Activated CD4-positive, alpha-beta T cell treated with anti-CD3 and anti-CD28 coated beads for 4 hours (primary cell): ENCODE results near the gene MUSTN1.

Source experiments
- DNase-seq, 2 donors: peaks; one replicate each; pipeline ENCODE4 v3.0.0-alpha.2; 2020

The MUSTN1 gene

GRCh38 chr3:52851348-52851747 is 16.5 kb upstream of the MUSTN1 start:
- peak in 1 of 2 donors; percentile 9 for DNase-seq

- DNase-seq, result no peak
These were observed 14.8 kb upstream of the MUSTN1 start for GRCh38 chr3:52849656-52850055.

GRCh38 chr3:52848617-52849016 is 13.8 kb upstream of the MUSTN1 start:
- no peak for DNase-seq

- no peak for DNase-seq
These were observed 12.9 kb upstream of the MUSTN1 start for GRCh38 chr3:52847726-52848125.

GRCh38 chr3:52847241-52847640 is 12.4 kb upstream of the MUSTN1 start:
- DNase-seq, result no peak

GRCh38 chr3:52846432-52846965 is 11.7 kb upstream of the MUSTN1 start:
- DNase-seq, result no peak

GRCh38 chr3:52845691-52846431 is 11.0 kb upstream of the MUSTN1 start:
- peak in 1 of 2 donors; percentile 21 for DNase-seq

- DNase-seq, result no peak
These were observed 10.3 kb upstream of the MUSTN1 start for GRCh38 chr3:52845157-52845556.

GRCh38 chr3:52844290-52844975 is 9.6 kb upstream of the MUSTN1 start:
- DNase-seq, result no peak

GRCh38 chr3:52843881-52844280 is 9.1 kb upstream of the MUSTN1 start:
- no peak for DNase-seq

- no peak for DNase-seq
These were observed 8.5 kb upstream of the MUSTN1 start for GRCh38 chr3:52843108-52843865.

- no peak for DNase-seq
These were observed 7.6 kb upstream of the MUSTN1 start for GRCh38 chr3:52842424-52842823.

GRCh38 chr3:52841981-52842340 is 7.1 kb upstream of the MUSTN1 start:
- no peak for DNase-seq

GRCh38 chr3:52841211-52841980 is 6.6 kb upstream of the MUSTN1 start:
- no peak for DNase-seq

- DNase-seq, result no peak
These were observed 5.2 kb upstream of the MUSTN1 start for GRCh38 chr3:52839892-52840545.

GRCh38 chr3:52839268-52839575 is 4.4 kb upstream of the MUSTN1 start:
- DNase-seq, result no peak

GRCh38 chr3:52838561-52839267 is 3.9 kb upstream of the MUSTN1 start:
- no peak for DNase-seq

- no peak for DNase-seq
These were observed 2.2 kb upstream of the MUSTN1 start for GRCh38 chr3:52836986-52837385.

- DNase-seq, result no peak
These were observed 1.6 kb upstream of the MUSTN1 start for GRCh38 chr3:52836471-52836845.

- DNase-seq, result no peak
These were observed 1.1 kb upstream of the MUSTN1 start for GRCh38 chr3:52835766-52836470.

GRCh38 chr3:52833202-52833601 is 1.6 kb downstream of the MUSTN1 start:
- no peak for DNase-seq
